ENCODE data around the gene SIRPA. TPM values are rescaled to one million over a fixed set of nuclear protein-coding genes. Genes with fewer than 3 reads are reported as not detected.

SIRPA gene
- total RNA-seq, 1 experiment from 2014 or later = 6.0 TPM

DNA sequence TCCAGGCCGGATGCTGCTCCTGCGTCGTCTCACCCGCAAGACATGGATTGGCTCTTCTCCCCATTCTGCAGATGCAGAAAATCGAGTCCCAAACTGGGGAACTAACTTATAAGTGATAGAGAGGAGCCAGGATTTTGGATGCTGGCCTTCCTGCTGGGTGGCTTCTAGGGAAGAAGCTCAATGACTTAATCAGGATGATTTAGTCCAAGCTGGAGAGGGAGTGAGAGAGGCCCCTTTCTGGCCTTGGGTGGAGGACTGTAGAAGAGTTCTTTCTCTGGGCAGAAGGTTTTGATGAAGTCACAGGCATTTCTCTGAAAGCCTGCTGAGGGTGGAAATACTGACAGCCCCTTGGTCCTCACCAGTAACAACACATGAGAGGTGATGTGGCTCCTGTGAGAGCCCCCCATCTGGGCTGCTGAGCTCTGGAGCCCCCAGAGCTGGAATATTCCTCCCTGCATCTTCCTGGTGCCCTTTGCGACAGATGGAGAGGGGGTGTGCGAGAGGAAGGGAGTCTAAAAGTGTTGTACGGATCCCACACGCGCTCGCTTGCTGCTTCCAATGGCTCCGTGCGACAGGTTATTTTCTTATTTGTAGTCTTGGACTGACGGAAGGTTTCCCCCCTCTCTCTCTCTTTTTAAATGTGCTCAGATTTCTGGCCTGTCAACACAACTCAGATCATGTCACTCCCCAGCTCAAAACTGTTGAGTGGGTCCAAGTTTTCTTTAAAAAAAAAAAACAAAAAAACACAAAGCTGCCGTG is 3.5 kb downstream of the SIRPA start:
- no peaks in the 10 kb centered on the region; the same call in 1 of the 2 replicates for H3K4me1 ChIP-seq (ENCODE audit: insufficient read depth, low read length)
- H4K5ac ChIP-seq (ENCODE audit: insufficient read length, low read depth, low read length) = no peak overlapping the region
- 0 out of 7 replicates have a peak overlapping the region, but pooled peaks of 1 of the 3 experiments have one; percentile 40 for H3K27ac Mint-ChIP-seq
- H4K91ac ChIP-seq (ENCODE audit: insufficient read length, low read depth, low read length) = no peak overlapping the region
- no peaks in the 10 kb centered on the region for H3K79me2 ChIP-seq (ENCODE audit: insufficient read depth, low read length)
- H3K18ac ChIP-seq (ENCODE audit: insufficient read length, low read depth, low read length) = no peak overlapping the region
- no peak overlapping the region for H3K23ac ChIP-seq (ENCODE audit: insufficient read length, low read depth, low read length)
- no peaks in the 10 kb centered on the region for H3K79me1 ChIP-seq (ENCODE audit: insufficient read depth, low read depth, low read length, poor library complexity, severe bottlenecking)
- no peaks in the 10 kb centered on the region for H3K9me3 Mint-ChIP-seq
- no peak overlapping the region for H2BK20ac ChIP-seq (ENCODE audit: low read depth, low read length, poor library complexity, severe bottlenecking)
- no peak overlapping the region for H3K56ac ChIP-seq (ENCODE audit: insufficient read length, low read depth, low read length)
- H3K4me1 Mint-ChIP-seq = peaks cover 39 to 46% of the 10 kb centered on the region in 2 experiments
- H2BK15ac ChIP-seq (ENCODE audit: low read depth, low read length) = no peak overlapping the region
- no peaks in the 10 kb centered on the region for H3K9me3 ChIP-seq (ENCODE audit: control insufficient read depth, low read depth, low read length)
- no peak overlapping the region for H3K4me2 ChIP-seq (ENCODE audit: insufficient read depth, insufficient read length, low read length)
- H3K27ac ChIP-seq (ENCODE audit: insufficient read length, low read depth, low read length) = no peak overlapping the region
- H3K27me3 ChIP-seq (ENCODE audit: insufficient read depth, low read length) = peaks cover 10% of the 10 kb centered on the region
- H2BK120ac ChIP-seq (ENCODE audit: low read depth, low read length, poor library complexity, severe bottlenecking) = no peak overlapping the region
- H3K9ac ChIP-seq (ENCODE audit: extremely low read depth, insufficient read length, low read length) = no peak overlapping the region
- no CpG with 5 or more reads among the region's 15 CpGs for WGBS (ENCODE audit: extremely low coverage, insufficient read length, low lambda C conversion rate)
- DNase-seq = no peak
- H3K4ac ChIP-seq (ENCODE audit: low read depth, low read length) = no peak overlapping the region
- H3K4me3 Mint-ChIP-seq = peak overlapping the region in 1 of 2 experiments; percentile 2; a peak in 1 of 5 replicates
- TF ChIP-seq CTCF (conservative IDR thresholded peaks at IDR 0.05) = no peak
- no peak overlapping the region for H2BK5ac ChIP-seq (ENCODE audit: insufficient read length, low read length)
- peaks cover 47% of the 10 kb centered on the region for H3K27me3 Mint-ChIP-seq (ENCODE audit: low read depth)
- peaks cover 9% of the 10 kb centered on the region for H3K23me2 ChIP-seq (ENCODE audit: insufficient read length, low read depth, low read length, poor library complexity, severe bottlenecking)
- no peak overlapping the region for H3K14ac ChIP-seq (ENCODE audit: insufficient read depth, low read length)
- no peak overlapping the region for H4K8ac ChIP-seq (replicated peaks; ENCODE audit: insufficient read length, low read depth, low read length)
- no peak overlapping the region for H3T11ph ChIP-seq (ENCODE audit: low read length)
- H4K20me1 ChIP-seq (ENCODE audit: control insufficient read depth, insufficient read depth, insufficient read length) = no peaks in the 10 kb centered on the region
- no peak overlapping the region for H2AFZ ChIP-seq (ENCODE audit: low read length)
- peaks cover 0 to 3% (median 0%) of the 10 kb centered on the region in 3 experiments; a peak in 1 of 7 replicates for H3K36me3 Mint-ChIP-seq (ENCODE audit: insufficient read depth in 1 of 3, low read depth in 3 of 3)
- H2BK12ac ChIP-seq (ENCODE audit: insufficient read length, low read depth, low read length) = no peak overlapping the region
- H2AK5ac ChIP-seq (ENCODE audit: insufficient read length, low read length) = no peak overlapping the region

Data from H9 (cell line).